Stomach (tissue), 4 donors: Measurements from ENCODE around the gene GMEB2.

Experiments
- EP300 ChIP-seq: sonication (generic); formaldehyde crosslinking; IDR thresholded peaks from one replicate; pipeline ENCODE4 v1.6.1; 2017; ENCODE audit warnings: antibody characterized with exemption
- POLR2A ChIP-seq, 4 donors: fragments of 450-650 bp; IDR thresholded peaks; one replicate each; pipeline ENCODE4 v1.6.1; 2016; ENCODE audit warnings: antibody characterized with exemption in 4 of 4, control low read depth in 2 of 4, mild to moderate bottlenecking in 1 of 4, moderate library complexity in 1 of 4
- POLR2AphosphoS5 ChIP-seq, 3 donors: sonication (generic); formaldehyde crosslinking; IDR thresholded peaks; one replicate each; pipeline ENCODE4 v1.6.1; 2016; ENCODE audit warnings: antibody characterized with exemption in 3 of 3
- TF ChIP-seq, protein P1 (sequence below), 7 experiments: fragments of 450-650 bp in 4 of 7; fragments of 200-600 bp in 3 of 7; sonication (generic) in 3 of 7; IDR thresholded peaks; one replicate each; pipeline ENCODE4 v1.5.1; 2016 to 2019; ENCODE audit warnings: antibody characterized with exemption in 7 of 7, control low read depth in 2 of 7, mild to moderate bottlenecking in 1 of 7

GRCh38 chr20:63543733-63544132, 83.2 kb downstream of the GMEB2 start:
- TF ChIP-seq POLR2A (IDR thresholded peaks at IDR 0.05) = no peak
- TF ChIP-seq, protein P1, sequence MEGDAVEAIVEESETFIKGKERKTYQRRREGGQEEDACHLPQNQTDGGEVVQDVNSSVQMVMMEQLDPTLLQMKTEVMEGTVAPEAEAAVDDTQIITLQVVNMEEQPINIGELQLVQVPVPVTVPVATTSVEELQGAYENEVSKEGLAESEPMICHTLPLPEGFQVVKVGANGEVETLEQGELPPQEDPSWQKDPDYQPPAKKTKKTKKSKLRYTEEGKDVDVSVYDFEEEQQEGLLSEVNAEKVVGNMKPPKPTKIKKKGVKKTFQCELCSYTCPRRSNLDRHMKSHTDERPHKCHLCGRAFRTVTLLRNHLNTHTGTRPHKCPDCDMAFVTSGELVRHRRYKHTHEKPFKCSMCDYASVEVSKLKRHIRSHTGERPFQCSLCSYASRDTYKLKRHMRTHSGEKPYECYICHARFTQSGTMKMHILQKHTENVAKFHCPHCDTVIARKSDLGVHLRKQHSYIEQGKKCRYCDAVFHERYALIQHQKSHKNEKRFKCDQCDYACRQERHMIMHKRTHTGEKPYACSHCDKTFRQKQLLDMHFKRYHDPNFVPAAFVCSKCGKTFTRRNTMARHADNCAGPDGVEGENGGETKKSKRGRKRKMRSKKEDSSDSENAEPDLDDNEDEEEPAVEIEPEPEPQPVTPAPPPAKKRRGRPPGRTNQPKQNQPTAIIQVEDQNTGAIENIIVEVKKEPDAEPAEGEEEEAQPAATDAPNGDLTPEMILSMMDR (IDR thresholded peaks at IDR 0.05) = no peak
- no peak for TF ChIP-seq EP300
- no peak for TF ChIP-seq POLR2AphosphoS5 (IDR thresholded peaks at IDR 0.05)
